GM18502 (cell line): Measurements from ENCODE around the gene CACHD1.

Experiments used
- ATAC-seq: cut with Tn5 transposase; IDR thresholded peaks from one replicate; pipeline ENCODE4 v1.9.1; 2021; ENCODE audit warnings: mild to moderate bottlenecking; ENCODE audit not compliant: unreplicated experiment, poor library complexity

CACHD1 gene

GRCh38 chr1:64517640-64518039, 47.7 kb downstream of the CACHD1 start:
- ATAC-seq, result no peak

- ATAC-seq, result no peak
Measured at GRCh38 chr1:64518692-64519481, 49.0 kb downstream of the CACHD1 start.

- no peak for ATAC-seq
Measured at GRCh38 chr1:64519901-64520300, 50.0 kb downstream of the CACHD1 start.

GRCh38 chr1:64522740-64523139, 52.8 kb downstream of the CACHD1 start:
- no peak for ATAC-seq

GRCh38 chr1:64523413-64524337, 53.7 kb downstream of the CACHD1 start:
- no peak for ATAC-seq

- ATAC-seq, result no peak
Measured at GRCh38 chr1:64524614-64525013, 54.7 kb downstream of the CACHD1 start.

- ATAC-seq, result no peak
Measured at GRCh38 chr1:64525116-64525686, 55.3 kb downstream of the CACHD1 start.

- ATAC-seq, result no peak
Measured at GRCh38 chr1:64526312-64526711, 56.4 kb downstream of the CACHD1 start.

- no peak for ATAC-seq
Measured at GRCh38 chr1:64527165-64527564, 57.2 kb downstream of the CACHD1 start.

- ATAC-seq, result no peak
Measured at GRCh38 chr1:64527786-64528185, 57.9 kb downstream of the CACHD1 start.

- no peak for ATAC-seq
Measured at GRCh38 chr1:64530969-64531692, 61.2 kb downstream of the CACHD1 start.

GRCh38 chr1:64532646-64533045, 62.7 kb downstream of the CACHD1 start:
- no peak for ATAC-seq

GRCh38 chr1:64535938-64536835, 66.3 kb downstream of the CACHD1 start:
- ATAC-seq, result no peak

GRCh38 chr1:64536836-64537490, 67.0 kb downstream of the CACHD1 start:
- ATAC-seq, result no peak

- no peak for ATAC-seq
Measured at GRCh38 chr1:64537942-64538341, 68.0 kb downstream of the CACHD1 start.

- ATAC-seq, result no peak
Measured at GRCh38 chr1:64538389-64538788, 68.5 kb downstream of the CACHD1 start.

GRCh38 chr1:64539289-64539688, 69.4 kb downstream of the CACHD1 start:
- ATAC-seq, result no peak

- ATAC-seq, result no peak
Measured at GRCh38 chr1:64539781-64540218, 69.9 kb downstream of the CACHD1 start.

- ATAC-seq, result no peak
Measured at GRCh38 chr1:64540265-64540791, 70.4 kb downstream of the CACHD1 start.
